Measurements from ENCODE around the gene FBXW7. TPM values are rescaled to one million over a fixed set of nuclear protein-coding genes. Genes with fewer than 3 reads are reported as not detected.

The FBXW7 gene
- total and polyA plus RNA-seq, 12 donors: 12.1 to 87.6 (median 66.8) TPM

GRCh38 chr4:152488246-152488645 lies 47.6 kb downstream of the FBXW7 start:
- Histone ChIP-seq H3K4me3 (no peak overlapping the region), H3K27ac (no peak overlapping the region), H3K4me1 (peaks cover 0 to 23% (median 0%) of the 10 kb centered on the region in 9 donors), H3K36me3 (no peaks in the 10 kb centered on the region), H3K9me3 (no peaks in the 10 kb centered on the region), H3K27me3 (no peaks in the 10 kb centered on the region)
- DNase-seq (no peak), ATAC-seq (no peak)
- no peak for TF ChIP-seq CTCF (IDR thresholded peaks at IDR 0.05)
- intact Hi-C loops (cut with DNase I): no loop called here
- WGBS, 2 donors: 94 to 96% methylated on average over 4 of the region's 4 CpGs

GRCh38 chr4:152486429-152487389 lies 49.2 kb downstream of the FBXW7 start:
- Histone ChIP-seq H3K27me3 (no peaks in the 10 kb centered on the region), H3K27ac (no peak overlapping the region), H3K36me3 (no peaks in the 10 kb centered on the region), H3K4me3 (no peak overlapping the region), H3K9me3 (no peaks in the 10 kb centered on the region), H3K4me1 (peaks cover 0 to 23% (median 0%) of the 10 kb centered on the region in 9 donors)
- no peak for ATAC-seq
- no peak for TF ChIP-seq CTCF (IDR thresholded peaks at IDR 0.05)
- intact Hi-C loops (cut with DNase I): no loop called here
- WGBS, 2 donors: 79 to 82% methylated on average over 7 of the region's 7 CpGs
- DNase-seq: no peak

GRCh38 chr4:152485726-152486276 lies 50.1 kb downstream of the FBXW7 start:
- no peak for TF ChIP-seq CTCF (IDR thresholded peaks at IDR 0.05)
- WGBS, 2 donors: 88 to 92% methylated on average over 6 of the region's 6 CpGs
- no peak for DNase-seq
- Histone ChIP-seq H3K4me3 (no peak overlapping the region), H3K36me3 (no peaks in the 10 kb centered on the region), H3K27me3 (no peaks in the 10 kb centered on the region), H3K4me1 (peaks cover 0 to 25% (median 0%) of the 10 kb centered on the region in 9 donors), H3K27ac (no peak overlapping the region), H3K9me3 (no peaks in the 10 kb centered on the region)
- ATAC-seq: no peak
- intact Hi-C loops (cut with DNase I): no loop called here

GRCh38 chr4:152482211-152482610 lies 53.7 kb downstream of the FBXW7 start:
- Histone ChIP-seq H3K36me3 (no peaks in the 10 kb centered on the region), H3K27ac (no peak overlapping the region), H3K27me3 (no peaks in the 10 kb centered on the region), H3K9me3 (no peaks in the 10 kb centered on the region), H3K4me1 (peaks cover 0 to 53% (median 14%) of the 10 kb centered on the region in 9 donors), H3K4me3 (no peak overlapping the region)
- intact Hi-C loops (cut with DNase I): no loop called here
- ATAC-seq (no peak), DNase-seq (no peak)
- no peak for TF ChIP-seq CTCF (IDR thresholded peaks at IDR 0.05)
- 98 to 100% methylated on average over 2 of the region's 2 CpGs for WGBS, 2 donors
